Activated naive CD8-positive, alpha-beta T cell treated with anti-CD3 and anti-CD28 coated beads, Interleukin-2, amount 10 ng/mL, durations not matched to agents 7 days and 5 days (primary cell): Measurements from ENCODE around the gene GPSM1. TPM values are rescaled to one million over a fixed set of nuclear protein-coding genes. Genes with fewer than 3 reads are reported as not detected.
A peak's percentile ranks its signal among the peaks of the same experiment; 100 is the strongest.
"Not testable (repeated sequence)": the region's sequence is repeated elsewhere in the genome, so short reads cannot be mapped to it uniquely, and the experiment has no call there.

Experiments used
- ATAC-seq: fragments of 150-1000 bp; cut with Tn5 transposase; one replicate; pipeline ENCODE4 v1.10.0; 2021; ENCODE audit warnings: low read depth, moderate library complexity
- POLR2A ChIA-PET: fragments of 350-600 bp; sonication (Branson Sonifier 250); formaldehyde crosslinking; loops from one replicate; lab custom pipeline; 2021; ENCODE audit warnings: antibody characterized with exemption; lab: Charles Lee
- DNase-seq: peaks from one replicate; pipeline ENCODE4 v3.0.0; 2021
- H3K27ac Mint-ChIP-seq: one replicate; pipeline ENCODE4 v1.8.0; 2022; ENCODE audit warnings: mild to moderate bottlenecking, mixed read lengths
- H3K27me3 Mint-ChIP-seq: one replicate; pipeline ENCODE4 v1.8.0; 2022; ENCODE audit warnings: mild to moderate bottlenecking, moderate library complexity, mixed read lengths
- H3K36me3 Mint-ChIP-seq: one replicate; pipeline ENCODE4 v1.8.0; 2021; ENCODE audit warnings: mild to moderate bottlenecking, mixed read lengths
- H3K4me1 Mint-ChIP-seq: one replicate; pipeline ENCODE4 v1.8.0; 2021; ENCODE audit warnings: mixed read lengths
- H3K4me3 Mint-ChIP-seq: one replicate; pipeline ENCODE4 v1.8.0; 2022; ENCODE audit warnings: mild to moderate bottlenecking, moderate library complexity, mixed read lengths
- H3K9me3 Mint-ChIP-seq: one replicate; pipeline ENCODE4 v1.8.0; 2021; ENCODE audit warnings: mixed read lengths
- total RNA-seq, 2 experiments: library from RNA; stranded (reverse); gene quantifications; one replicate each; pipeline ENCODE4 v1.2.3, GENCODE V29; 2021

GPSM1 gene
- total RNA-seq, 2 experiments from 2014 or later, result 5.0 to 6.0 TPM

DNA sequence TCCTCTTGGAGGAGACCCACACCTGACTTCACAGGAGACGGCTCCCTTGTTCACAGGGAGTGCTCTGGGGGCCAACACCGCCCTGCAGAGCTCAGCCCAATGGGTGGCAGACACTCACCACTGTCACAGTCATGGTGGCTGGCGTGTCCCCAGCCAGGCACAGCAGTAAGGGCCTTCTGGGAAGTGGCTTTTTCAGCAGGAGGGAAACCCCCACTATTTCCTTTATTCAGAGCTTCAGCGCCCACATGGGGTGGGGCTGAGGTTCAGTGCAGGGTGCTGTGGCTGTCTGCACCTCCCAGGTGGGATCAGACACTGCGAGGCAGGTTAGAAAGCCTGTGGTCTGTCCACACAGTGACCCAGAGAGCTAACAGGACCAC is 76.2 kb downstream of the GPSM1 start:
- peaks cover 42% of the 10 kb centered on the region for H3K4me1 Mint-ChIP-seq
- DNase-seq, result peak; percentile 79
- ATAC-seq, result peak; percentile 84
- H3K27ac Mint-ChIP-seq, result peak overlapping the region; percentile 74
- H3K36me3 Mint-ChIP-seq, result peaks cover 30% of the 10 kb centered on the region
- no peaks in the 10 kb centered on the region for H3K27me3 Mint-ChIP-seq
- H3K4me3 Mint-ChIP-seq, result peak overlapping the region; percentile 69
- H3K9me3 Mint-ChIP-seq, result no peaks in the 10 kb centered on the region
- POLR2A ChIA-PET, result interaction anchor here (1.0 to 2.6 kb wide), 4 partner anchors 35 to 294 kb away, joined by 3 to 15 read pairs (median 6); partner anchors contain the start of gene DNLZ

DNA sequence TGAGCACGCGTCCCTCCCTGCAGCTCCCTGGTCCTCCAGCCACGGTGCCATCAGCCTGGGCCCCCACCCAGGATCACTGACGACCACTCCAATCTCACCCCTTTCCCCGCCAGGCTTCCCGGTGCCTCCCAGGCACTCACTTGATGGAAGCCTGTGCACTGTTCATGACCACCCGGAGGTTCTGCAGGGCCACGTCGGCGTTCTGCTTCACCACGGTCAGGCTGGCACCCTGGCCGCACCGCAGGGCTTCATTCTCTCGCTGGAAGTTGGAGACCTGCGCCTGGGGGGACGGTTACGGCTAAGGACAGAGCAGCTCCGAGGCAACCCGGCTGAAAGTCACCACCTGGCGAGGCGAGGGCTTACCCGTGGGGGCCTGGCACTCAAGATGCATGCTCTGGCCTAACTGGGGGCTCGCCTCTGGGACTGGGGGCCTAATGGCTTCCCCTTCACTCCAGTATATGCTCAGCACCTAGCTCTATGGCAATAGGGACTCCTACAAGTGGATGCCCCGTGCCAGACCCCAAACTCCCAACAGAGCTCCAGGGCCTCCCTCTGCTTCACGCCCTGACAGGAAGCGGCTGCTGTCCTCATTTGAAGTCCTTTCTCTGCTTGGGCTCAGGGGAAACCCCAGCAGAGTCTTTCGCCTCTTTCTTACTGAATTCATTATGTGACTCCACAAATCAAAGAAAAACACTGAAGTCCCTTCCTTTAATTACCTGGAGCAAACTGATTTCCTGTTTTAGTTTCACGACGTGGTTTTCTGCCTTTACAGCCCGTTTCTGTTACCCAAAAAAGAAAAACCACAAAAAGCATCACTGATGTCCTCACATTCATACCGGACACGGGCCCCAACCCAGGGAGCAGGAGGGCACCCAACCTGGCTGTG is 76.8 kb downstream of the GPSM1 start:
- DNase-seq, result peak; percentile 57
- POLR2A ChIA-PET, result interaction anchor here (0.5 to 2.6 kb wide), 6 partner anchors 34 to 295 kb away, joined by 3 to 15 read pairs (median 4); partner anchors contain the start of gene DNLZ
- H3K27ac Mint-ChIP-seq, result peak overlapping the region; percentile 74
- H3K27me3 Mint-ChIP-seq, result no peaks in the 10 kb centered on the region
- H3K36me3 Mint-ChIP-seq, result peaks cover 34% of the 10 kb centered on the region
- peaks cover 41% of the 10 kb centered on the region for H3K4me1 Mint-ChIP-seq
- peak; percentile 16 for ATAC-seq
- H3K4me3 Mint-ChIP-seq, result peak overlapping the region; percentile 69
- H3K9me3 Mint-ChIP-seq, result no peaks in the 10 kb centered on the region

DNA sequence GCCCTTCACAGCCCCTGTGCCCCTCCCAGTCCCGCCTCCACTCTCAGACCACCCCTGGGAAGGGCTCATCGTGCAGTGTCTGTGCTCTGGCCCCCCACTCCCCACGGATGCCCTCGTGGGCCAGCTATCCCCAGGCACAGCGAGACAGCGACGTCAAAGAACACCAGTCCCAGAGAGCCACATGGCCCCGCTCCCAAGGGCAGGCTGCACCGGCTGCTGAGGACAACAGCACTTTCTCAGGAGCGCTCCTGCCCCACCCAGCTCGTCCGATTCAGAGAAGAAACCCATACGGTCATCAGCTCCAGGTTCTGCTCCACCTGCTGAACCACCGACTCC is 77.4 kb downstream of the GPSM1 start:
- Mint-ChIP-seq H3K36me3 (peaks cover 36% of the 10 kb centered on the region), H3K9me3 (no peaks in the 10 kb centered on the region), H3K27me3 (no peaks in the 10 kb centered on the region), H3K27ac (peak overlapping the region; percentile 74), H3K4me3 (peak overlapping the region; percentile 69), H3K4me1 (peaks cover 45% of the 10 kb centered on the region)
- POLR2A ChIA-PET, result interaction anchor here (0.5 to 2.6 kb wide), 5 partner anchors 34 to 246 kb away, joined by 3 to 15 read pairs (median 5); partner anchors contain the start of gene DNLZ
- DNase-seq (no peak), ATAC-seq (no peak)

DNA sequence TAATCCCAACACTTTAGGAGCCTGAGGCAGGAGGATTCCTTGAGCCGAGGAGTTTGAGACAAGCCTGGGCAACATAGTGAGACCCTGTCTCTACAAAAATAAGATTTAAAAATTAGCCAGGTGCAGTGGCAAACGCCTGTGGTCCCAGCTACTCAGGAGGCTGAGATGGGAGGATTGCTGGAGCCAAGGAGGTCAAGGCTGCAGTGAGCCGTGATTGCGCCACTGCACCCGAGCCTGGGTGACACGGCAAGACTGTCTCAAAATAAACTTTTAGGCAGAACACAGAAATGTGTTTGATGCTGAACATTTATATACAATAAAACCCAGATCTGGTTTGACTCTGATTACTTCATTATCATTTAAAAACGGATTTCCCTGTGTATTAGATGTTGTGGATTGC is 78.1 kb downstream of the GPSM1 start:
- H3K4me3 Mint-ChIP-seq, result no peak overlapping the region
- no peaks in the 10 kb centered on the region for H3K9me3 Mint-ChIP-seq
- H3K27ac Mint-ChIP-seq, result no peak overlapping the region
- DNase-seq (no peak), ATAC-seq (no peak)
- POLR2A ChIA-PET, result interaction anchor here (1.2 kb wide), 1 partner anchor 134 kb away, joined by 3 read pairs; no protein-coding TSS in a partner anchor
- H3K27me3 Mint-ChIP-seq, result no peaks in the 10 kb centered on the region
- H3K4me1 Mint-ChIP-seq, result peaks cover 47% of the 10 kb centered on the region
- peaks cover 36% of the 10 kb centered on the region for H3K36me3 Mint-ChIP-seq

DNA sequence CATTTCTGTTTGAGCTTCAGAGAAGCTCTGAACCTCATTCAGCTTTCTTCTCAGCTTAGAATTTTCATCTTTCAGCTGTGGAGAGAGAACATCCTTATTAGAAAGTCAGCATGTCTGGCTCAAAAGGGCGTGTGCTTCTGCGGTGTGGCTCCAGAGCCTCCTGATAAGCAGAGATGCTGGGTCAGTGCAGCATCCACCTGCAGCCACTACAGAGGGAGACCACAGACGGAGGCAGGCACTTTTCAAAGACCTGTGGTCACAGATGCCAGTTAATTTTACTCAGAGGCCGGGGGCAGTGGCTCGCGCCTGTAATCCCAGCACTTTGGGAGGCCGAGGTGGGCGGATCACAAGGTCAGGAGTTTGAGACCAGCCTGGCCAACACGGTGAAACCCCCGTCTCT is 78.6 kb downstream of the GPSM1 start:
- H3K4me3 Mint-ChIP-seq, H3K27ac Mint-ChIP-seq, H3K27me3 Mint-ChIP-seq, H3K9me3 Mint-ChIP-seq, ATAC-seq, DNase-seq: not testable (repeated sequence)
- POLR2A ChIA-PET, result interaction anchor here (1.2 kb wide), 1 partner anchor 134 kb away, joined by 3 read pairs; no protein-coding TSS in a partner anchor
- peaks cover 44% of the 10 kb centered on the region for H3K4me1 Mint-ChIP-seq
- H3K36me3 Mint-ChIP-seq, result peaks cover 36% of the 10 kb centered on the region

DNA sequence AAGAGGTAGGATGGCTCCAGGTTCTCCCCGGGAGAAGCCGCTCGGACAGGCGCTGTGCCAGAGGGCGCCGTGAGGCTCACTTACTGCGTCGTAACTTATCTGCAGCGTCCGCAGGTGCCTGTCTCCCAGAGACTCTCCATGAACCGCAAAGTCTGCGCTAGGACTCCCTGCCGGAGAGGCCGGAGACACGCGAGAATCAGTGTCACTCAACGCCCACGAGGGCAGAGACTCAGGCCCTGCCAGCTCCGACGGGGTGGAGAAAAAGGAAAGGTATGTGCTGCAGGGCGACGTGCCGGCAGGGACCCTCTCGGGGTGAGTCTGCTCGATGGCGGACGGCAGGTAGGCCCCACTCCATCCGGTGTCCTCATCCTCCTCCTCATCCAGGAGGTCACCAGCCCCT is 79.7 kb downstream of the GPSM1 start:
- H3K27me3 Mint-ChIP-seq, H3K4me3 Mint-ChIP-seq, ATAC-seq, H3K9me3 Mint-ChIP-seq, H3K27ac Mint-ChIP-seq, POLR2A ChIA-PET, DNase-seq: not testable (repeated sequence)
- Mint-ChIP-seq H3K4me1 (peaks cover 53% of the 10 kb centered on the region), H3K36me3 (peaks cover 31% of the 10 kb centered on the region)

DNA sequence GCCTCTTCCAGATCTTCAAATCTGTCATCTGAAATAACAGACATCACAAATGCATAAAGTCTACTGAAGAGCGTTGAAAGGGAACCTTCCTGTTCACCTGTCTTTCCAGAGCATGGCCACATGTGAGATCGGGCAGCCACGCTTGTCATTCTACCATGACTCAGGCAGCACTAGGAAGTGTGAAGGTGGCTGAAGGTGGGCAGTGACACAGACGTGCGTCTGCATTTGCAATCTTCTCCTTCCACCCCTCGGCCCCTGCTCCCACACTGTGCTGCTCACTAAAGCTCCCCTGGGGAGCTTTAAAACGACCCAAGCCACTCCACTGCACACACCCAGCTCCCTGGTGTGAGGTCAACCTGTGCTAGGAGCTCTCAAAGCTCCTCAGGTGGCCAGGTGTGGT is 80.6 kb downstream of the GPSM1 start:
- Mint-ChIP-seq H3K36me3 (peaks cover 24% of the 10 kb centered on the region), H3K4me3 (no peak overlapping the region), H3K4me1 (peaks cover 50% of the 10 kb centered on the region), H3K9me3 (no peaks in the 10 kb centered on the region), H3K27me3 (no peaks in the 10 kb centered on the region), H3K27ac (no peak overlapping the region)
- ATAC-seq, result no peak
- POLR2A ChIA-PET, result interaction anchor here (0.7 kb wide), 1 partner anchor 42 kb away, joined by 7 read pairs; no protein-coding TSS in a partner anchor
- DNase-seq, result no peak

Other genes with a start within 250 kb of the GPSM1 start
- gene NACC2, start 232.2 kb upstream of the GPSM1 start, total RNA-seq, result 10 to 100 TPM; 10.5 to 11.2 TPM
- 10 to 100 TPM; 45.3 to 45.9 TPM for gene TMEM250, start 208.7 kb upstream of the GPSM1 start, total RNA-seq
- gene LHX3, start 122.4 kb upstream of the GPSM1 start, total RNA-seq, result not detected
- 10 to 100 TPM; 12.4 to 12.8 TPM for gene QSOX2, start 81.7 kb upstream of the GPSM1 start, total RNA-seq
- gene CCDC187, start 23.4 kb upstream of the GPSM1 start, total RNA-seq, result not detected
- gene DNLZ, start 36.2 kb downstream of the GPSM1 start, total RNA-seq, result 10 to 100 TPM; 15.4 to 17.0 TPM
- under 1 TPM; 0.45 to 0.61 TPM for gene CARD9, start 46.1 kb downstream of the GPSM1 start, total RNA-seq
- 1 to 10 TPM; 9.6 to 9.9 TPM for gene SNAPC4, start 72.6 kb downstream of the GPSM1 start, total RNA-seq
- 10 to 100 TPM; 55.5 to 56.2 TPM for gene ENTR1, start 83.1 kb downstream of the GPSM1 start, total RNA-seq
- gene PMPCA, start 83.1 kb downstream of the GPSM1 start, total RNA-seq, result 10 to 100 TPM; 60.6 to 65.6 TPM
- gene INPP5E, start 112.3 kb downstream of the GPSM1 start, total RNA-seq, result 10 to 100 TPM; 22.8 to 23.0 TPM
- 10 to 100 TPM; 88.0 to 90.2 TPM for gene SEC16A, start 155.5 kb downstream of the GPSM1 start, total RNA-seq
- 10 to 100 TPM; 67.0 to 70.2 TPM for gene NOTCH1, start 218.5 kb downstream of the GPSM1 start, total RNA-seq